Vagina (tissue), 2 donors: Measurements from ENCODE around the gene NEK7. TPM values are rescaled to one million over a fixed set of nuclear protein-coding genes. Genes with fewer than 3 reads are reported as not detected.

ENCODE experiments used
- DNase-seq, 2 donors: peaks; one replicate each; pipeline ENCODE4 v3.0.0-alpha.2; 2017; ENCODE audit errors: extremely low spot score in 2 of 2
- H3K27ac ChIP-seq: fragments of 200-600 bp; sonication (generic); one replicate; pipeline ENCODE4 v1.5.1; 2019
- H3K27me3 ChIP-seq: fragments of 200-600 bp; sonication (generic); one replicate; pipeline ENCODE4 v1.5.1; 2019
- H3K36me3 ChIP-seq, 2 donors: fragments of 200-600 bp; sonication (generic); one replicate each; pipeline ENCODE4 v1.5.1; 2017 to 2019
- H3K4me1 ChIP-seq: fragments of 200-600 bp; sonication (generic); one replicate; pipeline ENCODE4 v1.5.1; 2019
- H3K4me3 ChIP-seq, 2 donors: fragments of 200-600 bp; sonication (generic); 1 replicate in 1 of 2; 2 replicates in 1 of 2; pipeline ENCODE4 v1.5.1; 2016 to 2019
- H3K9me3 ChIP-seq: fragments of 200-600 bp; sonication (generic); one replicate; pipeline ENCODE4 v1.5.1; 2019
- CTCF ChIP-seq, 3 experiments: fragments of 450-650 bp in 2 of 3; fragments of 200-600 bp in 1 of 3; sonication (generic) in 1 of 3; IDR thresholded peaks; one replicate each; pipeline ENCODE4 v1.5.1; 2017 to 2019; ENCODE audit warnings: antibody characterized with exemption in 3 of 3, mild to moderate bottlenecking in 2 of 3, moderate library complexity in 2 of 3
- POLR2A ChIP-seq, 2 donors: fragments of 450-650 bp; IDR thresholded peaks; one replicate each; pipeline ENCODE4 v1.6.1; 2017; ENCODE audit warnings: antibody characterized with exemption in 2 of 2, mild to moderate bottlenecking in 2 of 2, moderate library complexity in 2 of 2
- POLR2AphosphoS5 ChIP-seq, 2 donors: sonication (generic); formaldehyde crosslinking; IDR thresholded peaks; one replicate each; pipeline ENCODE4 v1.9.0; 2017; ENCODE audit warnings: antibody characterized with exemption in 2 of 2, mild to moderate bottlenecking in 2 of 2, low read depth in 1 of 2; ENCODE audit not compliant: insufficient read depth in 1 of 2
- intact Hi-C: fragments of 100-400 bp; cut with DNase I; formaldehyde crosslinking; loops from one replicate; pipeline ENCODE4 v1.15.1; 2023
- total RNA-seq: library from RNA; depleted of rRNA; stranded (reverse); fragments of >200 nt; gene quantifications from one replicate; pipeline ENCODE4 v1.2.3, GENCODE V29; 2016

Gene NEK7
- total RNA-seq, 1 donor from 2014 or later, result 99.4 TPM

GRCh38 chr1:198245379-198245778, 88.6 kb downstream of the NEK7 start:
- Histone ChIP-seq H3K36me3 (no peaks in the 10 kb centered on the region), H3K4me1 (no peaks in the 10 kb centered on the region), H3K27ac (no peak overlapping the region), H3K27me3 (no peaks in the 10 kb centered on the region), H3K4me3 (no peak overlapping the region), H3K9me3 (no peaks in the 10 kb centered on the region)
- TF ChIP-seq POLR2A (IDR thresholded peaks at IDR 0.05), result no peak
- no peak for TF ChIP-seq CTCF (IDR thresholded peaks at IDR 0.05)
- TF ChIP-seq POLR2AphosphoS5 (IDR thresholded peaks at IDR 0.05; ENCODE audit: insufficient read depth in 1 of 2, low read depth in 1 of 2), result no peak
- intact Hi-C loops, result no loop called here
- no peak for DNase-seq

GRCh38 chr1:198246337-198246736, 89.5 kb downstream of the NEK7 start:
- Histone ChIP-seq H3K9me3 (no peaks in the 10 kb centered on the region), H3K4me1 (no peaks in the 10 kb centered on the region), H3K27ac (no peak overlapping the region), H3K36me3 (no peaks in the 10 kb centered on the region), H3K4me3 (no peak overlapping the region), H3K27me3 (no peaks in the 10 kb centered on the region)
- DNase-seq, result no peak
- TF ChIP-seq POLR2AphosphoS5 (IDR thresholded peaks at IDR 0.05; ENCODE audit: insufficient read depth in 1 of 2, low read depth in 1 of 2), result no peak
- TF ChIP-seq CTCF (IDR thresholded peaks at IDR 0.05), result no peak
- no peak for TF ChIP-seq POLR2A (IDR thresholded peaks at IDR 0.05)
- intact Hi-C loops, result no loop called here

DNA sequence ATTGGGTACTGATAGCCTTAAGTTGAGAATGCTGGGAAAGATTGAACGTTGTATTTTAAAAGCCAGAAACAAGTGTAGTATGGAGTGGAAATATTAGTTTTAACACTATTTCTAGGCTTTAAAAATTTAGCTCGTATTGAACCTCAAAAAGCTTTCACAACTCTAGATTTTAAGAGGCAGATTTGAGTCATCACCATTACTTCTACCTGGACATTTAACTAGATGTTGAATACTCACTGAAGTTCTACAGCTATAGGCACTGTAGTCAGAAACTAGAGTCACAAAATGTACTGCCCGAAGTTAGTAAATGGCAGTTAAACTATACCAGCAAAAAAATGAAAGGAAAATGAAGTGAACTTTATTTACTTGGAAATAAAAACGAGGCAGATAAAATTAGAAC, 96.5 kb downstream of the NEK7 start:
- H3K9me3 ChIP-seq, result no peaks in the 10 kb centered on the region
- intact Hi-C loops, result no loop called here
- H3K27me3 ChIP-seq, result no peaks in the 10 kb centered on the region
- H3K4me3 ChIP-seq, result no peak overlapping the region
- H3K36me3 ChIP-seq, result no peaks in the 10 kb centered on the region
- TF ChIP-seq CTCF (IDR thresholded peaks at IDR 0.05), result no peak
- no peak for TF ChIP-seq POLR2A (IDR thresholded peaks at IDR 0.05)
- no peak for TF ChIP-seq POLR2AphosphoS5 (IDR thresholded peaks at IDR 0.05; ENCODE audit: insufficient read depth in 1 of 2, low read depth in 1 of 2)
- H3K4me1 ChIP-seq, result peaks cover 20% of the 10 kb centered on the region
- H3K27ac ChIP-seq, result no peak overlapping the region
- DNase-seq, result no peak

- Histone ChIP-seq H3K27me3 (no peaks in the 10 kb centered on the region), H3K9me3 (no peaks in the 10 kb centered on the region), H3K4me3 (no peak overlapping the region), H3K27ac (no peak overlapping the region), H3K36me3 (no peaks in the 10 kb centered on the region), H3K4me1 (peaks cover 24% of the 10 kb centered on the region)
- TF ChIP-seq POLR2AphosphoS5 (IDR thresholded peaks at IDR 0.05; ENCODE audit: insufficient read depth in 1 of 2, low read depth in 1 of 2), result no peak
- TF ChIP-seq CTCF (IDR thresholded peaks at IDR 0.05), result no peak
- TF ChIP-seq POLR2A (IDR thresholded peaks at IDR 0.05), result no peak
- intact Hi-C loops, result no loop called here
- DNase-seq, result no peak
Observed at GRCh38 chr1:198253668-198254067, 96.9 kb downstream of the NEK7 start.

- H3K9me3 ChIP-seq, result no peaks in the 10 kb centered on the region
- TF ChIP-seq POLR2A (IDR thresholded peaks at IDR 0.05), result no peak
- TF ChIP-seq POLR2AphosphoS5 (IDR thresholded peaks at IDR 0.05; ENCODE audit: insufficient read depth in 1 of 2, low read depth in 1 of 2), result no peak
- no peak for TF ChIP-seq CTCF (IDR thresholded peaks at IDR 0.05)
- peaks cover 26% of the 10 kb centered on the region for H3K4me1 ChIP-seq
- no peak for DNase-seq
- intact Hi-C loops, result no loop called here
- H3K4me3 ChIP-seq, result no peak overlapping the region
- no peak overlapping the region for H3K27ac ChIP-seq
- no peaks in the 10 kb centered on the region for H3K27me3 ChIP-seq
- no peaks in the 10 kb centered on the region for H3K36me3 ChIP-seq
Observed at GRCh38 chr1:198254521-198254920, 97.7 kb downstream of the NEK7 start.
